ENCODE measurements around the gene DNMT1.
A peak's percentile ranks its signal among the peaks of the same experiment; 100 is the strongest.
"Not testable (repeated sequence)": the region's sequence is repeated elsewhere in the genome, so short reads cannot be mapped to it uniquely, and the experiment has no call there.

DNMT1 gene

DNA sequence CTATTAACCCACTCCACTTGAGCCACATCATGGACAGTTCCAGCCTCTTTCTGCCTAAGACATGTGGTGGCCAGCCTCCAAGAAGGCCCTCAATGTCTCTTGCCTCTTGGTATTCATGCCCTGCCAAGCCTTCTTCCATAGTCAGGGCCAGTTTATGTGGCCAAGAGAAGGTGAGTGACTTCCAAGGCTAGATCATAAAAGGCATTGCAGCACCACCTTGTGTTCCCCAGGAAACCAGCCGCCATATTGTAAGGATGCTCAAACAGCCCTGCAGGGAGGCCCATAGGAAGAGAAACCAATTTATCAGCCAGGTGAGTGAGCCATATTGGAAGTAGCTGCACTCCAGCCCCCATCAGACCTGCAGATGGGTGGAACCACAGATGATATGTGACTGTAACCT lies 12.3 kb upstream of the DNMT1 start:
- ATAC-seq: no peak
- no peak for TF ChIP-seq BACH2 (CRISPR knock-in tag; IDR thresholded peaks at IDR 0.05; ENCODE audit: borderline replicate concordance)
- no peak for TF ChIP-seq RARB (CRISPR knock-in tag; IDR thresholded peaks at IDR 0.05)
- TF ChIP-seq CREB5 (CRISPR knock-in tag; IDR thresholded peaks at IDR 0.05; ENCODE audit: low read depth): no peak
- TF ChIP-seq POU6F1 (CRISPR knock-in tag; IDR thresholded peaks at IDR 0.05; ENCODE audit: borderline replicate concordance, low read depth): no peak
- TF ChIP-seq CSRNP3 (CRISPR knock-in tag; IDR thresholded peaks at IDR 0.05): no peak
- TF ChIP-seq ZFP30 (CRISPR knock-in tag; IDR thresholded peaks at IDR 0.05): no peak
- TF ChIP-seq ZFP3 (CRISPR knock-in tag; IDR thresholded peaks at IDR 0.05): no peak
- TF ChIP-seq ZNF565 (CRISPR knock-in tag; conservative IDR thresholded peaks at IDR 0.05; ENCODE audit: low read depth): 0 out of 2 replicates have a peak, but pooled peaks have one; percentile 71

- peak; percentile 85 for ATAC-seq
- TF ChIP-seq ZNF565 (CRISPR knock-in tag; conservative IDR thresholded peaks at IDR 0.05; ENCODE audit: low read depth): no peak
- no peak for TF ChIP-seq TSHZ2 (CRISPR knock-in tag; IDR thresholded peaks at IDR 0.05)
- no peak for TF ChIP-seq PPARA (CRISPR knock-in tag; IDR thresholded peaks at IDR 0.05; ENCODE audit: borderline replicate concordance)
- TF ChIP-seq CSDC2 (CRISPR knock-in tag; IDR thresholded peaks at IDR 0.05): no peak
These were observed 11.6 kb upstream of the DNMT1 start for GRCh38 chr19:10206226-10206885.

DNA sequence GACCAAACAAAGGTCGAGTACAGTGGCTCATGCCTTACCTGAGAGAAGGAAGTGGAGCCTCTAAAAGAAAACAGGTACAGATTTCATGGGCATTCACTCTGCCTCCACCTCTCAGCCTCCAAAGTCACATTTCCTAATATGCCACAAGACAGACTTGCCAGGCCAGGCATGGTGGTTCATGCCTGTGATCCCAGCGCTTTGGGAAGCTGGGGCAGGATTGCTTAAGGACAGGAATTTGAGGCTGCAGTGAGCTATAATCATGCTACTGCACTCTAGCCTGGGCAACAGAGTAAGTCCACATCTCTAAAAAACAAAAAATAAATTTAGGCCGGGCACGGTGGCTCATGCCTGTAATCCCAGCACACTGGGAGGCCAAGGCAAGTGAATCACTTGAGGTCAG lies 10.9 kb upstream of the DNMT1 start:
- TF ChIP-seq ZFP3 (CRISPR knock-in tag; IDR thresholded peaks at IDR 0.05) (no peak), ZFP30 (CRISPR knock-in tag; IDR thresholded peaks at IDR 0.05) (no peak)
- no peak for ATAC-seq

DNA sequence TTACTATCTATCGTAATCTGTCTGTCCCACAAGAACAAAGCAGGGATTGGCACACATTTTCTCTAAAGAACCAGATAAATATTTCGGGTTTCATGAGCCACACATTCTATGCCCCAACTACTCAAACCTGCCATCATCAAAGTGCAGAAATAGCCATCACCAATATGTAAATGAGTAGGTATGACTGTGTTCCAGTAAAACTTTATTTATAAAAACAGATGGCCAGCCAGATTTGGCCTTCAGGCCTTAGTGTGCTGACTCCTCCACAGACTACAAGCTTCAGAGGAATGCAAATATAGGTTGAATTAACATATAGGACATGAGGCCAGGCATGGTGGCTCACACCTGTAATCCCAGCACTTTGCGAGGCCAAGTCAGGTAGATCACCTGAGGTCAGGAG lies 8.9 kb upstream of the DNMT1 start:
- TF ChIP-seq TCF4 (CRISPR knock-in tag; IDR thresholded peaks at IDR 0.05; ENCODE audit: borderline replicate concordance): no peak
- no peak for ATAC-seq

- TF ChIP-seq CSRNP3 (CRISPR knock-in tag; IDR thresholded peaks at IDR 0.05) (no peak), PPARA (CRISPR knock-in tag; IDR thresholded peaks at IDR 0.05; ENCODE audit: borderline replicate concordance) (no peak), ESRRG (CRISPR knock-in tag; IDR thresholded peaks at IDR 0.05) (no peak), CSDC2 (CRISPR knock-in tag; IDR thresholded peaks at IDR 0.05) (no peak), TCF4 (CRISPR knock-in tag; IDR thresholded peaks at IDR 0.05; ENCODE audit: borderline replicate concordance) (no peak), ARNTL (CRISPR knock-in tag; IDR thresholded peaks at IDR 0.05; ENCODE audit: borderline replicate concordance, low read depth) (no peak), TSHZ2 (CRISPR knock-in tag; IDR thresholded peaks at IDR 0.05) (no peak), SNAI2 (CRISPR knock-in tag; IDR thresholded peaks at IDR 0.05) (no peak)
- no peak for ATAC-seq
These were observed 6.4 kb upstream of the DNMT1 start for GRCh38 chr19:10201176-10201575.

DNA sequence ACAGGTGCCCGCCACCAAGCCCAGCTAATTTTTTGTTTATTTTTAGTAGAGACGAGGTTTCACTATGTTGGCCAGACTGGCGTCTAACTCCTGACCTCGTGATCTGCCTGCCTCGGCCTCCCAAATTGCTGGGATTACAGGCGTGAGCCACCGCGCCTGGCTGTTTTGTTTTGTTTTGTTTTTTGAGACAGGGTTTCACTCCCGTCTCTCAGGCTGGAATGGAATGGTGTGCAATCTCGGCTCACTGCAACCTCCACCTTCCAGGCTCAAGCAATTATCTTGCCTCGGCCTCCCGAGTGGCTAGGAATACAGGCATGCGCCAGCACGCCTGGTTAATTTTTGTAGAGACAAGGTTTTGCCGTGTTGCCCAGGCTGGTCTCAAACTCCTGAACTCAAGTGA lies 5.3 kb upstream of the DNMT1 start:
- ATAC-seq: not testable (repeated sequence)

- ATAC-seq: not testable (repeated sequence)
These were observed 4.3 kb upstream of the DNMT1 start for GRCh38 chr19:10198889-10199644.

Data from SK-N-SH treated with all-trans-retinoic acid at 6 μM for 48 hours (cell line).